Measurements from ENCODE around the gene GNAS.

DNA sequence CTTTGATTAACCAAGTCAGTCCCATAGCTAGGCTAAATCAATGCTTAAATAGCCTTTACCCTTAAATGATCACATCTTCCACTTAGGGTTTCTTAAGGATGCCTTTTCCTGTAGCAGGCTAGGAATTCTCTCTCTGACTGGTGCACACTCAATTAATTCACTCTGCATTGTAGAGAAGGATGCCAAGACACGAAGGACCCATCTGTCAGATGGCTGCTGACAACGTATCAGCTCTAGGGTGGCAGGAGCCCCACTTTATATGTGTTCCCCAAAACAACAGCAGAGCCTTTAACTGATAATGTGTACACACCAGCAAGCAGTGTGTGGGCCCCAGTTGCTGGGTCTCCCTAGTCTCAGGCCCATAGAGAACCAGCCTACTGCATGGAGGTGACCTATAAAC lies 13.3 kb downstream of the GNAS start:
- TF ChIP-seq, protein P1, sequence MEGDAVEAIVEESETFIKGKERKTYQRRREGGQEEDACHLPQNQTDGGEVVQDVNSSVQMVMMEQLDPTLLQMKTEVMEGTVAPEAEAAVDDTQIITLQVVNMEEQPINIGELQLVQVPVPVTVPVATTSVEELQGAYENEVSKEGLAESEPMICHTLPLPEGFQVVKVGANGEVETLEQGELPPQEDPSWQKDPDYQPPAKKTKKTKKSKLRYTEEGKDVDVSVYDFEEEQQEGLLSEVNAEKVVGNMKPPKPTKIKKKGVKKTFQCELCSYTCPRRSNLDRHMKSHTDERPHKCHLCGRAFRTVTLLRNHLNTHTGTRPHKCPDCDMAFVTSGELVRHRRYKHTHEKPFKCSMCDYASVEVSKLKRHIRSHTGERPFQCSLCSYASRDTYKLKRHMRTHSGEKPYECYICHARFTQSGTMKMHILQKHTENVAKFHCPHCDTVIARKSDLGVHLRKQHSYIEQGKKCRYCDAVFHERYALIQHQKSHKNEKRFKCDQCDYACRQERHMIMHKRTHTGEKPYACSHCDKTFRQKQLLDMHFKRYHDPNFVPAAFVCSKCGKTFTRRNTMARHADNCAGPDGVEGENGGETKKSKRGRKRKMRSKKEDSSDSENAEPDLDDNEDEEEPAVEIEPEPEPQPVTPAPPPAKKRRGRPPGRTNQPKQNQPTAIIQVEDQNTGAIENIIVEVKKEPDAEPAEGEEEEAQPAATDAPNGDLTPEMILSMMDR (conservative IDR thresholded peaks at IDR 0.05) = no peak
- no peak for TF ChIP-seq ZFX (IDR thresholded peaks at IDR 0.05)

Measured in C4-2B (cell line).